GM10266 (cell line): Measurements from ENCODE around the gene TTC8.
"Not testable (repeated sequence)": the region's sequence is repeated elsewhere in the genome, so short reads cannot be mapped to it uniquely, and the experiment has no call there.

Experiments
- DNase-seq: peaks from one replicate; pipeline ENCODE4 v3.0.0; 2012; ENCODE audit errors: extremely low spot score
- TF ChIP-seq, protein P1 (sequence below): IDR thresholded peaks from 2 replicates; pipeline ENCODE4 v1.5.1; 2012; ENCODE audit warnings: mild to moderate bottlenecking, low read depth; ENCODE audit not compliant: control insufficient read depth, insufficient read depth; ENCODE audit errors: missing control alignments

Gene TTC8

DNA sequence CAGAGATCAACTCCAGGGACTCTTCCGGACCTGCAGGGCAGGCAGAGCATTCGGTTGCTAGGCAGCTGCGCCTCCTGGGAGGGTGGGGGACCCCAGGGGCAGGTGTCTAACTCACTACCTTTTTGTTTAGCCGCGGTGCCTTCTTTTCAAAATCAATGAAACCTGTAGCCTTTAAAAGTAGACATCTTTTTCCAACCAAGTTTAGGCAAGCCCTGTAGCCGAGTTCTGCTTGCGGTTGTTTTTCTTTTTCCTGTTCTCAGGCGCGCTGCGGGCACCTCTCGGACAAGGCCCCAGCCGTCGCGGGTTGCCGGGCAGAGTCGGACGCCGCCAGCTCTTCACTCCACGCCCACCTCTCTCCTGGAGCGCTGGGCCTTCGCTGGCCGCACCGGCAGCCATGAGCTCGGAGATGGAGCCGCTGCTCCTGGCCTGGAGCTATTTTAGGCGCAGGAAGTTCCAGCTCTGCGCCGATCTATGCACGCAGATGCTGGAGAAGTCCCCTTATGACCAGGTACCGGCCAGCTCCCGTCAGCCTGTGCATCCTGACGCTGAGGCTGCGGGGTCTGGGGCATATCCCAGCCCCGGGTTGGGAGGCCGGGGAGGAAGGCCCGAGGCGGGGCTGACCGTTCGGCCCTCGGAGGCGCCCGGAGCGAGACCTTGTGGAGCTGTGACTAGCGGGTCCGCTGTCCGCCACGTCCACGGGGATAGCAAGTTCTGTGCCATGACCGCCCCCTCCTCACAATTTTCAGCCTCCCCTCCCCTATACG is at the start of gene TTC8:
TSS of gene TTC8 (plus strand) at position 338 of the 764 bp plus-strand sequence. CDS start at position 395, 57 bp downstream.
- peak; percentile 84 for DNase-seq
- TF ChIP-seq, protein P1, sequence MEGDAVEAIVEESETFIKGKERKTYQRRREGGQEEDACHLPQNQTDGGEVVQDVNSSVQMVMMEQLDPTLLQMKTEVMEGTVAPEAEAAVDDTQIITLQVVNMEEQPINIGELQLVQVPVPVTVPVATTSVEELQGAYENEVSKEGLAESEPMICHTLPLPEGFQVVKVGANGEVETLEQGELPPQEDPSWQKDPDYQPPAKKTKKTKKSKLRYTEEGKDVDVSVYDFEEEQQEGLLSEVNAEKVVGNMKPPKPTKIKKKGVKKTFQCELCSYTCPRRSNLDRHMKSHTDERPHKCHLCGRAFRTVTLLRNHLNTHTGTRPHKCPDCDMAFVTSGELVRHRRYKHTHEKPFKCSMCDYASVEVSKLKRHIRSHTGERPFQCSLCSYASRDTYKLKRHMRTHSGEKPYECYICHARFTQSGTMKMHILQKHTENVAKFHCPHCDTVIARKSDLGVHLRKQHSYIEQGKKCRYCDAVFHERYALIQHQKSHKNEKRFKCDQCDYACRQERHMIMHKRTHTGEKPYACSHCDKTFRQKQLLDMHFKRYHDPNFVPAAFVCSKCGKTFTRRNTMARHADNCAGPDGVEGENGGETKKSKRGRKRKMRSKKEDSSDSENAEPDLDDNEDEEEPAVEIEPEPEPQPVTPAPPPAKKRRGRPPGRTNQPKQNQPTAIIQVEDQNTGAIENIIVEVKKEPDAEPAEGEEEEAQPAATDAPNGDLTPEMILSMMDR: no peak

DNA sequence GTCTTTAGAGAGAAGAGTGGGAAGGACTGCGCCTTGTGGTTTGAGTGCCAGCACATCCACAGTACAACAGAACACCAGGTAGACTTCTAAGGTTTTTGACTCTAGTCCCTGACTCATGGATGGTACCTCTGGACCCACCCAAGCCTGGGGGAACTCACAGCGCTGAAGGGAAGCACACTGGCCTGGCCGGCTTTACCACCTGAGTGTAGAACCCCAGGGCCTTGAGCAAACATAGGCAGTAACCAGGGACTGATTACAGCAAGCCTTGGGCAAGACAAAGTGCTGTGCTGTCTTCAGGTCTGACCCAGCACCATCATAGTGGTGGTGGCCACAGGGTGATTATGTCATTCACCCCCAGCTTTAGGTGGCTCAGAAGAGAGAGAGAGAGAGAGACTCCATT is 48.9 kb upstream of the TTC8 start:
- TF ChIP-seq, protein P1: no peak
- DNase-seq: no peak

DNA sequence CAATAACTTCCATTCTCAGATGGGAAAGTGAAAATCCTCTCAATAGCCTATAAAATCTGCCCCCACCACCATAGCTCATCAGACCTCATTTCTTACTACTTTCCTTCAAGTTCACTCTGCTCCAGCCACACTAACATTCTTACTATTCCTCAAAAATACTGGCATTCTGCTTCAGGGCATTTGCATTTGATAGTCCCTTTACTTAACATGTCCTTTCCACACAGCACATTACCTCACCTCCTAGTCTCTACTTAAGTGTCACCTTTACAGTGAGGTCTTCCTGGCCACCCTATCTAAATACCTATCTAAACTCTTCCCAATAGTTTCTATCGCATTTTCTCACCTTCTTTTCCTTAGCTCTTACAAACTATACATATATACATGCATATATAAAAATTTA is 38.5 kb upstream of the TTC8 start:
- DNase-seq: no peak
- TF ChIP-seq, protein P1: no peak

DNA sequence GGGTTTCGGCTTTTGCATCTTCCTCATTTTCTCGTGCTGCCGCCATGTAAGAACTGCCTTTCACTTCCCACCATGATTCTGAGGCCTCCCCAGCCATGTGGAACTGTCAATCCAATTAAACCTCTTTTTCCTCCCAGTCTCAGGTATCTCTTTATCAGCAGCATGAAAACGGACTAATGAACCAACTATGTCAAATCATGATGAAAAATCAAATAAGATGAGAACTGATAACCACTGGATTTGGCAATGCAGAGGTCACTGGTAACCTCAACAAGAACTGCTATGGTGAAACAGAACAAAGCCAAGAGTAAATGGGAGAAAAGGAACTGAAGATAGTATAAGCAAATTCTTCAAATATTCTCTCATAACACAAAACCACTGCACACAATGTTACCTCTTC is 37.7 kb upstream of the TTC8 start:
- TF ChIP-seq, protein P1: no peak
- DNase-seq: no peak

DNA sequence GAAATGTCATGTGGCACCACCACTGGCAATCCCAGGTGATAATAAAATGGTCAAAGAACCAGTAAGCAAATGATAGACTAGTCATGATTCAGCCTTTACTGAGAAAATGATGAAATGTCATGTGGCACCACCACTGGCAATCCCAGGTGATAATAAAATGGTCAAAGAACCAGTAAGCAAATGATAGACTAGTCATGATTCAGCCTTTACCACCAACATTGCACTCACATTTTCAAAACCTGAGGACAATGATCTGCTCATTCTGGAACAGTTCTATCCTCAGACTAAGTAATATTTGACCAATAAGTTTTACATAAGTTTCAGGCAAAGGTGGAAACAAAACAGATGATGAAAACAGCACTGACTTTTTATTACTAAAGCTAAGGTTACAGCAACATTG is 34.9 kb upstream of the TTC8 start:
- not testable (repeated sequence) for DNase-seq

DNA sequence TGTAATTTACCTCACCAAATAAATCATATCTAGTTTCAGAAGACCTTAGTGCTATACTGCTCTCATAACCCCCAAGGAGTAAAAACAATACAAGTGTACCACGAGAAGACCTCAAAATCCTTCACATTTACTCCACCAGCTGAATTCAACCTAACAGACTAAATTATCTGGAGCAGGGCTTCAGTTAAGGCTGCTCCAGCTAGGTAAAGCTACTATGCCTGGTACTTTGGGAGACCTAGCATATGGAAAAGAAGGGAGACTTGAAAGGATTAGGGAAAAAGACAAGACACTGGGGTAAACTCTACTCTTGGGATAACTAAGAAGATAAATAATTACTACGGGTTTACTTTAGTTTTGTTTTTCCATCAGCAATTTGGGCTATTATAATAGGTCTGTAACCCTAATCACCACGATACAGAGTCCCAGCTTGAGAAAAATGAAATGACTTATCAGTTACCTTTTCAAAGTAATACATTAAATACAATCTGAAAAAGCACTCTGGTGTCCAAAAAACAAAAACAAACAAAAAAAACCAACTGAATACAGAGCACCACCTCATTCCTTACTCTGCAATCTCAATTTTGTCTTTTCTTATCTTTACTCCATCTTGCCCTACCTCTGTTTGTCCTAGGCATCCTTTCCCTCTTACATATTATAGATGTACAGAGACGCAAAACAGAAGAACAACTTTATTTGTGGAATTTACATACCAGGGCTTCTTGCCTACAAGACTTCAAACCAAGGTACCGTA is 33.8 kb upstream of the TTC8 start:
- TF ChIP-seq, protein P1: no peak
- no peak for DNase-seq

DNA sequence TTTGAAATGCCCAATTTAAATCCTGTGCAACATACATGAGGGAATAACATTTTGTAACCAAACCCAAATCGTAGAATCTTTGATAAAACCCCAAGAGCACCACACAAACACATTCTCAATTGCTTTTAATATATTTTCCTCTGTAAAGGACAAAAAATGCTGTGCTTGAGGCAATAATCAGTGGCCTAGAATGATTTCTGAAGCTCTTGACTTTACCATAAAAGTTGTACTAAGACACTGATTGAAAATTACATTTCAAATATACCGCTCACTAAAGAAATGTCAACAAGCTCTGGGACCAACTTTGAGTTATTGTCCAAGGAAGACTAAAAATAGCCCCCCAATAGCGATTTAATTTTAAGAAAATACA is 33.2 kb upstream of the TTC8 start:
- no peak for DNase-seq
- TF ChIP-seq, protein P1: no peak
